HepG2 (cell line): ENCODE results near the gene TUBB2B. TPM values are rescaled to one million over a fixed set of nuclear protein-coding genes. Genes with fewer than 3 reads are reported as not detected.
A peak's percentile ranks its signal among the peaks of the same experiment; 100 is the strongest.

Source experiments
- BCLAF1 ChIP-seq: fragments of 450-650 bp; IDR thresholded peaks from 2 replicates; pipeline ENCODE4 v1.6.1; 2017; ENCODE audit warnings: mild to moderate bottlenecking
- CENPBD1 ChIP-seq: sonication (generic); formaldehyde crosslinking; IDR thresholded peaks from 2 replicates; pipeline ENCODE4 v1.8.0; 2022; ENCODE audit warnings: missing genetic modification reagents, low read depth, mild to moderate bottlenecking, borderline replicate concordance
- FOXM1 ChIP-seq: sonication (generic); formaldehyde crosslinking; IDR thresholded peaks from 2 replicates; pipeline ENCODE4 v1.5.0; 2020; ENCODE audit warnings: missing genetic modification reagents
- HNRNPUL1 ChIP-seq: fragments of 200-400 bp; formaldehyde crosslinking; IDR thresholded peaks from 2 replicates; pipeline ENCODE4 v1.6.1; 2017; ENCODE audit warnings: low read depth, mild to moderate bottlenecking, low read length, moderate library complexity
- MIER3 ChIP-seq: IDR thresholded peaks from 2 replicates; pipeline ENCODE4 v1.6.1; 2016; ENCODE audit warnings: missing compliant biosample characterization, borderline replicate concordance
- MNT ChIP-seq: fragments of 450-650 bp; IDR thresholded peaks from 2 replicates; pipeline ENCODE4 v1.6.1; 2016
- NFE2 ChIP-seq: sonication (generic); formaldehyde crosslinking; IDR thresholded peaks from 2 replicates; pipeline ENCODE4 v1.4.0; 2020; ENCODE audit warnings: missing genetic modification reagents
- PRDM15 ChIP-seq: sonication (generic); formaldehyde crosslinking; IDR thresholded peaks from 2 replicates; pipeline ENCODE4 v1.4.0; 2020; ENCODE audit warnings: missing genetic modification reagents
- SOX6 ChIP-seq, 2 experiments: fragments of 450-650 bp in 1 of 2; sonication (generic) in 1 of 2; formaldehyde crosslinking in 1 of 2; IDR thresholded peaks; 2 replicates each; pipeline versions ENCODE4 v1.4.0 to v1.6.1; 2017 to 2020; ENCODE audit warnings: antibody characterized with exemption in 1 of 2, mild to moderate bottlenecking in 1 of 2, missing genetic modification reagents in 1 of 2
- SSRP1 ChIP-seq: IDR thresholded peaks from 2 replicates; pipeline ENCODE4 v1.6.1; 2016; ENCODE audit warnings: control low read depth
- TFAP4 ChIP-seq: sonication (generic); IDR thresholded peaks from 2 replicates; pipeline ENCODE4 v1.6.1; 2016; ENCODE audit warnings: low read depth, borderline replicate concordance
- TFE3 ChIP-seq: IDR thresholded peaks from 2 replicates; pipeline ENCODE4 v1.6.1; 2016
- TOPORS ChIP-seq: sonication (generic); formaldehyde crosslinking; IDR thresholded peaks from 2 replicates; pipeline ENCODE4 v1.8.0; 2023; ENCODE audit warnings: mild to moderate bottlenecking, missing genetic modification reagents
- ZBTB3 ChIP-seq: sonication (generic); formaldehyde crosslinking; IDR thresholded peaks from 2 replicates; pipeline ENCODE4 v1.4.0; 2020; ENCODE audit warnings: low read depth, mild to moderate bottlenecking, moderate library complexity, missing genetic modification reagents, borderline replicate concordance
- ZNF33B ChIP-seq: sonication (generic); formaldehyde crosslinking; IDR thresholded peaks from 2 replicates; pipeline ENCODE4 v1.5.1; 2020; ENCODE audit warnings: mild to moderate bottlenecking, missing genetic modification reagents
- ZNF580 ChIP-seq: IDR thresholded peaks from 2 replicates; pipeline ENCODE4 v1.6.1; 2016; ENCODE audit warnings: low read depth, borderline replicate concordance
- ZNF772 ChIP-seq: sonication (generic); formaldehyde crosslinking; IDR thresholded peaks from 2 replicates; pipeline ENCODE4 v1.5.0; 2020; ENCODE audit warnings: mild to moderate bottlenecking, missing genetic modification reagents
- polyA plus RNA-seq, 8 experiments: library from polyadenylated mRNA; depleted of rRNA in 3 of 8; stranded (reverse) in 7 of 8; unstranded in 1 of 8; fragments of >200 nt; fragmentation: Illumina TruSeq in 4 of 8; extraction: Trizol in 4 of 8; gene quantifications; 2 replicates each; pipeline versions ENCODE4 v1.2.1 to v1.2.3, GENCODE V29; 2011 to 2016; ENCODE audit warnings: low read depth in 4 of 8, missing spikeins in 1 of 8, mixed read lengths in 1 of 8; ENCODE audit not compliant: insufficient read depth in 1 of 8
- total RNA-seq, 5 experiments: library from RNA; depleted of rRNA; stranded (reverse); fragments of >200 nt; fragmentation: Illumina TruSeq; extraction: Trizol; gene quantifications; 2 replicates each; pipeline ENCODE4 v1.2.3, GENCODE V29; 2016; ENCODE audit warnings: low read depth in 1 of 5

Gene TUBB2B
- total and polyA plus RNA-seq, 2 of the 13 experiments (the other 11 are each of a cell fraction or from before 2014, with no cell fraction given) = 10.3 to 23.6 TPM

- TF ChIP-seq MNT (no peak), ZBTB3 (CRISPR knock-in tag) (no peak), ZNF580 (CRISPR knock-in tag) (no peak), NFE2 (no peak), TFE3 (CRISPR knock-in tag) (no peak), HNRNPUL1 (no peak), CENPBD1 (CRISPR knock-in tag) (no peak), TOPORS (CRISPR knock-in tag) (no peak), SSRP1 (CRISPR knock-in tag) (no peak), ZNF772 (CRISPR knock-in tag) (no peak), SOX6 (IDR thresholded peaks at IDR 0.05) (no peak), SOX6 (CRISPR knock-in tag; IDR thresholded peaks at IDR 0.05) (no peak), TFAP4 (no peak), FOXM1 (no peak), MIER3 (CRISPR knock-in tag) (no peak), ZNF33B (CRISPR knock-in tag) (0 out of 2 replicates have a peak, but pooled peaks have one; percentile 7), PRDM15 (no peak), BCLAF1 (no peak)
Observed at GRCh38 chr6:3232017-3232945, 4.8 kb upstream of the TUBB2B start (continued).
